ENCODE results near the gene DCLRE1B.

Gene DCLRE1B

GRCh38 chr1:113904674-113905434 lies at the start of gene DCLRE1B, which contains the start of gene AP4B1:
TSS of gene DCLRE1B (plus strand) at chr1:113905326. CDS start at chr1:113905587, 261 bp downstream.
TSS of gene AP4B1 (minus strand) at chr1:113904799. CDS start at chr1:113904717, 82 bp downstream.
- peak; percentile 97 for DNase-seq (ENCODE audit: low spot score)
- peak within 1 kb of the TSS; percentile 94 for H3K27ac ChIP-seq
- CTCF ChIA-PET, result interaction anchor here (0.6 to 2.8 kb wide), 2 partner anchors 25 to 50 kb away, joined by 3 to 16 read pairs; partner anchors contain the start of gene HIPK1
- POLR2A ChIA-PET (ENCODE audit: low non-redundant PET), result interaction anchor here (0.5 to 2.4 kb wide), 3 partner anchors 25 to 608 kb away, joined by 3 to 19 read pairs (median 4); partner anchors contain the start of genes HIPK1 and RSBN1
- peak; percentile 40 for TF ChIP-seq CTCF (conservative IDR thresholded peaks at IDR 0.05; ENCODE audit: low read depth)

- TF ChIP-seq CTCF (conservative IDR thresholded peaks at IDR 0.05; ENCODE audit: low read depth), result no peak
- CTCF ChIA-PET, result interaction anchor here (0.5 to 0.9 kb wide), 4 partner anchors 9 to 83 kb away, joined by 3 to 5 read pairs (median 3); no protein-coding TSS in a partner anchor
- no peak overlapping the region for H3K27ac ChIP-seq
- no peak for DNase-seq (ENCODE audit: low spot score)
- POLR2A ChIA-PET (ENCODE audit: low non-redundant PET), result no interaction called here
Measured at GRCh38 chr1:113855630-113856400, 49.3 kb upstream of the DCLRE1B start.

- POLR2A ChIA-PET (ENCODE audit: low non-redundant PET), result no interaction called here
- no peak for DNase-seq (ENCODE audit: low spot score)
- TF ChIP-seq CTCF (conservative IDR thresholded peaks at IDR 0.05; ENCODE audit: low read depth), result no peak
- H3K27ac ChIP-seq, result no peak overlapping the region
- CTCF ChIA-PET, result interaction anchor here (0.5 to 0.7 kb wide), 3 partner anchors 9 to 82 kb away, joined by 3 to 5 read pairs (median 3); no protein-coding TSS in a partner anchor
Measured at GRCh38 chr1:113856401-113856790, 48.7 kb upstream of the DCLRE1B start.

GRCh38 chr1:113857776-113858175 lies 47.4 kb upstream of the DCLRE1B start:
- POLR2A ChIA-PET (ENCODE audit: low non-redundant PET), result no interaction called here
- no peak for DNase-seq (ENCODE audit: low spot score)
- no peak for TF ChIP-seq CTCF (conservative IDR thresholded peaks at IDR 0.05; ENCODE audit: low read depth)
- CTCF ChIA-PET, result no interaction called here
- no peak overlapping the region for H3K27ac ChIP-seq

- no peak for DNase-seq (ENCODE audit: low spot score)
- POLR2A ChIA-PET (ENCODE audit: low non-redundant PET), result no interaction called here
- CTCF ChIA-PET, result no interaction called here
- TF ChIP-seq CTCF (conservative IDR thresholded peaks at IDR 0.05; ENCODE audit: low read depth), result no peak
- H3K27ac ChIP-seq, result no peak overlapping the region
Measured at GRCh38 chr1:113858418-113858817, 46.7 kb upstream of the DCLRE1B start.

GRCh38 chr1:113858982-113859381 lies 46.1 kb upstream of the DCLRE1B start:
- H3K27ac ChIP-seq, result no peak overlapping the region
- CTCF ChIA-PET, result no interaction called here
- DNase-seq (ENCODE audit: low spot score), result no peak
- POLR2A ChIA-PET (ENCODE audit: low non-redundant PET), result no interaction called here
- TF ChIP-seq CTCF (conservative IDR thresholded peaks at IDR 0.05; ENCODE audit: low read depth), result no peak
